HEK293 (cell line): ENCODE measurements around the gene GTPBP3.

ENCODE experiments used
- CTCF ChIA-PET: fragments of 350-600 bp; formaldehyde crosslinking; extraction: SDS; loops from one replicate; lab custom pipeline; 2021; ENCODE audit warnings: antibody characterized with exemption; lab: Yijun Ruan, JAX
- POLR2A ChIA-PET: fragments of 300-600 bp; formaldehyde crosslinking; extraction: SDS; loops from one replicate; lab custom pipeline; 2020; ENCODE audit warnings: antibody characterized with exemption, inconsistent platforms; lab: Yijun Ruan, JAX
- H3K27ac ChIP-seq: fragments of 200-500 bp; sonication (Bioruptor generic); 2 replicates; pipeline ENCODE4 v1.5.1; 2014; ENCODE audit warnings: low read depth, low read length, control low read depth, inconsistent platforms; ENCODE audit errors: extremely low read depth
- H3K36me3 ChIP-seq, 2 experiments: fragments of 200-500 bp in 1 of 2; sonication (Bioruptor generic) in 1 of 2; 1 replicate in 1 of 2; 2 replicates in 1 of 2; pipeline ENCODE4 v1.5.1; 2014 to 2017; ENCODE audit warnings: inconsistent platforms in 2 of 2, low read length in 2 of 2; ENCODE audit not compliant: control insufficient read depth in 2 of 2, insufficient read depth in 1 of 2
- H3K4me1 ChIP-seq: fragments of 200-500 bp; sonication (Bioruptor generic); 2 replicates; pipeline ENCODE4 v1.5.1; 2014; ENCODE audit warnings: mild to moderate bottlenecking, low read length, inconsistent platforms; ENCODE audit not compliant: control insufficient read depth, insufficient read depth
- H3K4me3 ChIP-seq: 2 replicates; pipeline ENCODE4 v1.5.1; 2011; ENCODE audit warnings: low read depth, mild to moderate bottlenecking, control low read depth, low read length, moderate library complexity
- H3K9me3 ChIP-seq: fragments of 200-500 bp; sonication (Bioruptor generic); 2 replicates; pipeline ENCODE4 v1.5.1; 2014; ENCODE audit warnings: low read depth, low read length, inconsistent platforms; ENCODE audit not compliant: control insufficient read depth, insufficient read depth
- BCL11B ChIP-seq: fragments of 450-650 bp; formaldehyde crosslinking; IDR thresholded peaks from 2 replicates; pipeline ENCODE4 v1.5.1; 2016; ENCODE audit warnings: low read depth, missing biosample characterization, missing genetic modification characterization
- ELK4 ChIP-seq: IDR thresholded peaks from 2 replicates; pipeline ENCODE4 v1.6.1; 2011; ENCODE audit warnings: mild to moderate bottlenecking, low read depth, low read length, borderline replicate concordance
- IKZF3 ChIP-seq: fragments of 450-650 bp; IDR thresholded peaks from 2 replicates; pipeline ENCODE4 v1.5.0; 2018; ENCODE audit warnings: missing biosample characterization, mild to moderate bottlenecking, missing genetic modification characterization, moderate library complexity
- KLF16 ChIP-seq: fragments of 450-650 bp; formaldehyde crosslinking; IDR thresholded peaks from 2 replicates; pipeline ENCODE4 v1.5.1; 2017; ENCODE audit warnings: missing biosample characterization, missing genetic modification characterization
- KLF7 ChIP-seq: fragments of 450-650 bp; formaldehyde crosslinking; IDR thresholded peaks from 2 replicates; pipeline ENCODE4 v1.5.1; 2016; ENCODE audit warnings: missing biosample characterization, missing genetic modification characterization, borderline replicate concordance
- PRDM4 ChIP-seq: fragments of 450-650 bp; formaldehyde crosslinking; IDR thresholded peaks from 2 replicates; pipeline ENCODE4 v1.5.1; 2017; ENCODE audit warnings: missing biosample characterization, missing genetic modification characterization
- REPIN1 ChIP-seq: fragments of 450-650 bp; formaldehyde crosslinking; IDR thresholded peaks from 2 replicates; pipeline ENCODE4 v1.5.1; 2017; ENCODE audit warnings: missing biosample characterization, missing genetic modification characterization, low read depth
- SALL2 ChIP-seq: fragments of 450-650 bp; formaldehyde crosslinking; IDR thresholded peaks from 2 replicates; pipeline ENCODE4 v1.5.0; 2017; ENCODE audit warnings: missing biosample characterization, mild to moderate bottlenecking, missing genetic modification characterization, borderline replicate concordance
- SCRT1 ChIP-seq: fragments of 450-650 bp; formaldehyde crosslinking; IDR thresholded peaks from 2 replicates; pipeline ENCODE4 v1.5.1; 2016; ENCODE audit warnings: missing biosample characterization, missing genetic modification characterization, borderline replicate concordance
- SP7 ChIP-seq: fragments of 450-650 bp; formaldehyde crosslinking; IDR thresholded peaks from 2 replicates; pipeline ENCODE4 v1.5.1; 2016; ENCODE audit warnings: missing biosample characterization, missing genetic modification characterization
- TRIM28 ChIP-seq: IDR thresholded peaks from 2 replicates; pipeline ENCODE4 v1.6.1; 2011; ENCODE audit warnings: low read length, control low read depth, borderline replicate concordance
- WT1 ChIP-seq: fragments of 450-650 bp; formaldehyde crosslinking; IDR thresholded peaks from 2 replicates; pipeline ENCODE4 v1.5.1; 2016; ENCODE audit warnings: missing biosample characterization, missing genetic modification characterization
- ZBTB10 ChIP-seq: fragments of 450-650 bp; formaldehyde crosslinking; IDR thresholded peaks from 2 replicates; pipeline ENCODE4 v1.5.1; 2016; ENCODE audit warnings: missing biosample characterization, missing genetic modification characterization
- ZBTB20 ChIP-seq: fragments of 450-650 bp; formaldehyde crosslinking; IDR thresholded peaks from 2 replicates; pipeline ENCODE4 v1.5.1; 2016; ENCODE audit warnings: missing biosample characterization, missing genetic modification characterization
- ZFHX2 ChIP-seq: fragments of 450-650 bp; formaldehyde crosslinking; conservative IDR thresholded peaks from 2 replicates; pipeline ENCODE4 v1.5.1; 2016; ENCODE audit warnings: missing biosample characterization, missing genetic modification characterization
- ZFP37 ChIP-seq: fragments of 450-650 bp; formaldehyde crosslinking; IDR thresholded peaks from 2 replicates; pipeline ENCODE4 v1.5.1; 2016; ENCODE audit warnings: missing biosample characterization, missing genetic modification characterization
- ZNF175 ChIP-seq: fragments of 450-650 bp; formaldehyde crosslinking; IDR thresholded peaks from 2 replicates; pipeline ENCODE4 v1.5.1; 2016; ENCODE audit warnings: missing biosample characterization, missing genetic modification characterization
- ZNF19 ChIP-seq: fragments of 450-650 bp; formaldehyde crosslinking; IDR thresholded peaks from 2 replicates; pipeline ENCODE4; 2016; ENCODE audit warnings: missing biosample characterization, missing genetic modification characterization, low read depth
- ZNF239 ChIP-seq: fragments of 450-650 bp; formaldehyde crosslinking; IDR thresholded peaks from 2 replicates; pipeline ENCODE4 v1.5.1; 2016; ENCODE audit warnings: missing biosample characterization, missing genetic modification characterization
- ZNF404 ChIP-seq: fragments of 450-650 bp; formaldehyde crosslinking; IDR thresholded peaks from 2 replicates; pipeline ENCODE4 v1.5.1; 2017; ENCODE audit warnings: missing biosample characterization, missing genetic modification characterization
- ZNF510 ChIP-seq: fragments of 450-650 bp; formaldehyde crosslinking; IDR thresholded peaks from 2 replicates; pipeline ENCODE4 v1.5.1; 2018; ENCODE audit warnings: mild to moderate bottlenecking, missing genetic modification characterization, missing biosample characterization; ENCODE audit not compliant: insufficient replicate concordance
- ZNF521 ChIP-seq: fragments of 450-650 bp; formaldehyde crosslinking; IDR thresholded peaks from 2 replicates; pipeline ENCODE4 v1.5.1; 2017; ENCODE audit warnings: missing biosample characterization, mild to moderate bottlenecking, missing genetic modification characterization
- ZNF548 ChIP-seq: fragments of 450-650 bp; formaldehyde crosslinking; IDR thresholded peaks from 2 replicates; pipeline ENCODE4 v1.5.1; 2016; ENCODE audit warnings: missing biosample characterization, missing genetic modification characterization
- ZNF560 ChIP-seq: fragments of 450-650 bp; formaldehyde crosslinking; IDR thresholded peaks from 2 replicates; pipeline ENCODE4 v1.5.1; 2017; ENCODE audit warnings: missing biosample characterization, missing genetic modification characterization, borderline replicate concordance
- ZNF561 ChIP-seq: fragments of 450-650 bp; IDR thresholded peaks from 2 replicates; pipeline ENCODE4 v1.5.1; 2018; ENCODE audit warnings: missing biosample characterization, missing genetic modification characterization, borderline replicate concordance
- ZNF600 ChIP-seq: fragments of 450-650 bp; formaldehyde crosslinking; IDR thresholded peaks from 2 replicates; pipeline ENCODE4 v1.5.1; 2016; ENCODE audit warnings: missing biosample characterization, missing genetic modification characterization
- ZNF623 ChIP-seq: fragments of 450-650 bp; formaldehyde crosslinking; IDR thresholded peaks from 2 replicates; pipeline ENCODE4 v1.5.1; 2016; ENCODE audit warnings: missing biosample characterization, missing genetic modification characterization
- ZNF658 ChIP-seq: fragments of 450-650 bp; formaldehyde crosslinking; IDR thresholded peaks from 2 replicates; pipeline ENCODE4; 2016; ENCODE audit warnings: missing biosample characterization, missing genetic modification characterization
- ZNF677 ChIP-seq: fragments of 450-650 bp; IDR thresholded peaks from 2 replicates; pipeline ENCODE4 v1.5.0; 2018; ENCODE audit warnings: missing biosample characterization, mild to moderate bottlenecking, missing genetic modification characterization, moderate library complexity
- ZNF701 ChIP-seq: fragments of 450-650 bp; formaldehyde crosslinking; IDR thresholded peaks from 2 replicates; pipeline ENCODE4 v1.5.1; 2016; ENCODE audit warnings: missing biosample characterization, missing genetic modification characterization
- ZNF776 ChIP-seq: fragments of 450-650 bp; formaldehyde crosslinking; IDR thresholded peaks from 2 replicates; pipeline ENCODE4 v1.5.0; 2017; ENCODE audit warnings: missing biosample characterization, missing genetic modification characterization, borderline replicate concordance
- ZNF843 ChIP-seq: fragments of 450-650 bp; formaldehyde crosslinking; IDR thresholded peaks from 2 replicates; pipeline ENCODE4 v1.5.1; 2016; ENCODE audit warnings: missing biosample characterization, missing genetic modification characterization
- ZXDB ChIP-seq: fragments of 450-650 bp; formaldehyde crosslinking; IDR thresholded peaks from 2 replicates; pipeline ENCODE4 v1.5.1; 2016; ENCODE audit warnings: missing biosample characterization, missing genetic modification characterization

The GTPBP3 gene

GRCh38 chr19:17303167-17303939 is 34.0 kb upstream of the GTPBP3 start, which contains the start of gene ABHD8:
Gene ABHD8, minus strand, starts transcription at chr19:17303425. Its CDS starts 1,809 bp downstream, at chr19:17301616.
- Histone ChIP-seq H3K36me3 (peaks cover 0 to 24% of the 10 kb centered on the region in 2 experiments; a peak in 2 of 3 replicates), H3K9me3 (no peaks in the 10 kb centered on the region), H3K4me3 (peak within 1 kb of the TSS; percentile 79), H3K27ac (peak within 1 kb of the TSS; percentile 65), H3K4me1 (peaks cover 3% of the 10 kb centered on the region)
- ChIA-PET CTCF (interaction anchor here (0.7 to 1.6 kb wide), 7 partner anchors 8 to 72 kb away, joined by 3 to 8 read pairs (median 5); no protein-coding TSS in a partner anchor), POLR2A (interaction anchor here (0.9 to 1.5 kb wide), 4 partner anchors 9 to 88 kb away, joined by 3 to 4 read pairs (median 3); partner anchors contain the start of gene USE1)
- TF ChIP-seq ZBTB10 (tag by site-specific recombination) (peak; percentile 81), ZNF843 (tag by site-specific recombination) (no peak), ZNF239 (tag by site-specific recombination) (no peak), SP7 (tag by site-specific recombination) (no peak), PRDM4 (tag by site-specific recombination) (no peak), ZNF658 (no peak), ZNF776 (no peak), REPIN1 (tag by site-specific recombination) (no peak), ZNF560 (tag by site-specific recombination) (no peak), TRIM28 (no peak), ZNF19 (tag by site-specific recombination) (no peak), ZNF548 (tag by site-specific recombination) (no peak), ZNF521 (tag by site-specific recombination) (no peak), KLF7 (tag by site-specific recombination) (no peak), IKZF3 (tag by site-specific recombination) (no peak), ZNF623 (no peak), ZNF600 (tag by site-specific recombination) (no peak), SCRT1 (tag by site-specific recombination) (no peak), ZNF175 (no peak), WT1 (tag by site-specific recombination) (no peak), ZBTB20 (0 out of 2 replicates have a peak, but pooled peaks have one; percentile 17), ZNF677 (tag by site-specific recombination) (no peak), ZNF510 (tag by site-specific recombination) (no peak), SALL2 (tag by site-specific recombination) (no peak), ZFP37 (tag by site-specific recombination) (no peak), ZNF404 (no peak), BCL11B (tag by site-specific recombination) (no peak), KLF16 (tag by site-specific recombination) (0 out of 2 replicates have a peak, but pooled peaks have one; percentile 26), ZXDB (tag by site-specific recombination) (peak; percentile 100), ELK4 (no peak), ZFHX2 (peak; percentile 18; the same call in 1 of the 2 replicates), ZNF701 (tag by site-specific recombination) (no peak), ZNF561 (tag by site-specific recombination) (peak; percentile 79; the same call in 1 of the 2 replicates)
